PFSK-1 (cell line): ENCODE measurements around the gene CABLES1.

ENCODE experiments used
- FOXP2 ChIP-seq: optimal IDR thresholded peaks from 2 replicates; pipeline ENCODE3; 2011; ENCODE audit warnings: borderline replicate concordance, control low read depth, inconsistent platforms; ENCODE audit not compliant: insufficient read depth; ENCODE audit errors: extremely low read length, extremely low read depth
- POLR2AphosphoS5 ChIP-seq: IDR thresholded peaks from 2 replicates; pipeline ENCODE4 v1.6.1; 2012; ENCODE audit warnings: low read depth, mild to moderate bottlenecking, control low read depth, low read length, moderate library complexity
- SIN3A ChIP-seq: IDR thresholded peaks from 2 replicates; pipeline ENCODE4 v1.6.1; 2012; ENCODE audit warnings: mild to moderate bottlenecking, low read length, moderate library complexity, borderline replicate concordance; ENCODE audit not compliant: insufficient read depth
- TAF1 ChIP-seq: IDR thresholded peaks from 2 replicates; pipeline ENCODE4 v1.6.1; 2012; ENCODE audit warnings: low read length, control low read depth, borderline replicate concordance; ENCODE audit not compliant: insufficient read depth
- TF ChIP-seq, protein P1 (sequence below), 2 experiments: IDR thresholded peaks; 2 replicates each; pipeline versions ENCODE4 v1.6.1 to v1.8.0; 2011 to 2012; ENCODE audit warnings: low read depth in 2 of 2, low read length in 2 of 2, control low read depth in 1 of 2, inconsistent platforms in 1 of 2, mild to moderate bottlenecking in 1 of 2, moderate library complexity in 1 of 2; ENCODE audit not compliant: insufficient read depth in 1 of 2

GRCh38 chr18:23106575-23106974 is 28.7 kb upstream of the CABLES1 start:
- TF ChIP-seq POLR2AphosphoS5 (no peak), TAF1 (no peak), SIN3A (no peak), FOXP2 (no peak)
- TF ChIP-seq, protein P1, sequence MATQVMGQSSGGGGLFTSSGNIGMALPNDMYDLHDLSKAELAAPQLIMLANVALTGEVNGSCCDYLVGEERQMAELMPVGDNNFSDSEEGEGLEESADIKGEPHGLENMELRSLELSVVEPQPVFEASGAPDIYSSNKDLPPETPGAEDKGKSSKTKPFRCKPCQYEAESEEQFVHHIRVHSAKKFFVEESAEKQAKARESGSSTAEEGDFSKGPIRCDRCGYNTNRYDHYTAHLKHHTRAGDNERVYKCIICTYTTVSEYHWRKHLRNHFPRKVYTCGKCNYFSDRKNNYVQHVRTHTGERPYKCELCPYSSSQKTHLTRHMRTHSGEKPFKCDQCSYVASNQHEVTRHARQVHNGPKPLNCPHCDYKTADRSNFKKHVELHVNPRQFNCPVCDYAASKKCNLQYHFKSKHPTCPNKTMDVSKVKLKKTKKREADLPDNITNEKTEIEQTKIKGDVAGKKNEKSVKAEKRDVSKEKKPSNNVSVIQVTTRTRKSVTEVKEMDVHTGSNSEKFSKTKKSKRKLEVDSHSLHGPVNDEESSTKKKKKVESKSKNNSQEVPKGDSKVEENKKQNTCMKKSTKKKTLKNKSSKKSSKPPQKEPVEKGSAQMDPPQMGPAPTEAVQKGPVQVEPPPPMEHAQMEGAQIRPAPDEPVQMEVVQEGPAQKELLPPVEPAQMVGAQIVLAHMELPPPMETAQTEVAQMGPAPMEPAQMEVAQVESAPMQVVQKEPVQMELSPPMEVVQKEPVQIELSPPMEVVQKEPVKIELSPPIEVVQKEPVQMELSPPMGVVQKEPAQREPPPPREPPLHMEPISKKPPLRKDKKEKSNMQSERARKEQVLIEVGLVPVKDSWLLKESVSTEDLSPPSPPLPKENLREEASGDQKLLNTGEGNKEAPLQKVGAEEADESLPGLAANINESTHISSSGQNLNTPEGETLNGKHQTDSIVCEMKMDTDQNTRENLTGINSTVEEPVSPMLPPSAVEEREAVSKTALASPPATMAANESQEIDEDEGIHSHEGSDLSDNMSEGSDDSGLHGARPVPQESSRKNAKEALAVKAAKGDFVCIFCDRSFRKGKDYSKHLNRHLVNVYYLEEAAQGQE (IDR thresholded peaks at IDR 0.05; ENCODE audit: insufficient read depth in 1 of 2, low read depth in 2 of 2, low read length in 2 of 2) = no peak
